ENCODE measurements around the gene ZNF787.

The ZNF787 gene

DNA sequence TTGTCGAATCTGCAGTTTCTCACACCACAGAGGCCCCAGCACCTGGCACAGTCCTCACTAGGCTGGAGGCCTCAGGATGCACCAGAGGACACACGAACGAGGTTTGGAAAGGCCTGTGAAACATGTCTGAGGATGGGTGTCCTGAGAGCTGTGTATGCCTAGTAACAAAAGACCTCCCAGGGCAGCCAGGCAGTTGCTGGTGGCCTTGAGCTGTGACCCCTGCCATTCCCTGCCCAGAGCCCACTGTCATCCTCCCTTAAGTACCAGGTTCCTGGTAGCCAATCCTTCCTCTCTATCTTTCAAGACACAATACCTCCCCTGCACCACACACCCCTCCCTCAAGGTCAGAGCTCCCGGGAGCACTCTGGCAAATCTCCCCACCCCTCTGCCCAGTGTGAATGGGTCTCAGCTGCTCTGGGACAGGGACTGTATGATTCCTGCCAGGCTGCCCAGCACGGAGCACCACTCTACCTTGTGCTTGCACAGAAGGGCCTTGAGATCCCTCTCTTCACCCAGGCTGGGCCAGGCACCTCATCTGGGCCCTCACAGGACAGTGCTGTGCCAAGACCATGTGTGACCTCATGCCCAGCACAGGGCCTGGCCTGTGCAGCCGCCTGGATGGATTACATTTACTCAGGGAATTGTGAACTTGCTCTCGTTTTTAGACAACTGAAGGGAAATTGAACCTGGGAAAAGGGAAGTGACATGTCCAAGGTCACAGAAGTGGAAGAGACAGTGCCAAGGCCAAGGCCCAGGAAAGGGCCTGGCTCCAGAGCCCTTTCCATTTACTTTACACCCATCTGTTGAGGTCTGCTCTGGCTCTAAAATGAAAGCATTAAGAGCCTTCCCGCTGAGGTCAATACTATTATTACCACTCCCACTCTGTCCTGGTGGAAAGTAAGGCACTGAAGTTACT lies 2.2 kb downstream of the ZNF787 start:
- Histone ChIP-seq H3K27me3 (ENCODE audit: insufficient read depth, poor library complexity, severe bottlenecking) (no peaks in the 10 kb centered on the region), H3K27ac (replicated peaks) (peak overlapping the region; percentile 94), H3K4me3 (replicated peaks; ENCODE audit: insufficient read depth, low read length) (peak overlapping the region; percentile 70)
- TF ChIP-seq GABPA (IDR thresholded peaks at IDR 0.05; ENCODE audit: low read depth) (no peak), SPI1 (IDR thresholded peaks at IDR 0.05; ENCODE audit: borderline replicate concordance, low read depth) (peak; percentile 81)
- TF ChIP-seq, protein P1, sequence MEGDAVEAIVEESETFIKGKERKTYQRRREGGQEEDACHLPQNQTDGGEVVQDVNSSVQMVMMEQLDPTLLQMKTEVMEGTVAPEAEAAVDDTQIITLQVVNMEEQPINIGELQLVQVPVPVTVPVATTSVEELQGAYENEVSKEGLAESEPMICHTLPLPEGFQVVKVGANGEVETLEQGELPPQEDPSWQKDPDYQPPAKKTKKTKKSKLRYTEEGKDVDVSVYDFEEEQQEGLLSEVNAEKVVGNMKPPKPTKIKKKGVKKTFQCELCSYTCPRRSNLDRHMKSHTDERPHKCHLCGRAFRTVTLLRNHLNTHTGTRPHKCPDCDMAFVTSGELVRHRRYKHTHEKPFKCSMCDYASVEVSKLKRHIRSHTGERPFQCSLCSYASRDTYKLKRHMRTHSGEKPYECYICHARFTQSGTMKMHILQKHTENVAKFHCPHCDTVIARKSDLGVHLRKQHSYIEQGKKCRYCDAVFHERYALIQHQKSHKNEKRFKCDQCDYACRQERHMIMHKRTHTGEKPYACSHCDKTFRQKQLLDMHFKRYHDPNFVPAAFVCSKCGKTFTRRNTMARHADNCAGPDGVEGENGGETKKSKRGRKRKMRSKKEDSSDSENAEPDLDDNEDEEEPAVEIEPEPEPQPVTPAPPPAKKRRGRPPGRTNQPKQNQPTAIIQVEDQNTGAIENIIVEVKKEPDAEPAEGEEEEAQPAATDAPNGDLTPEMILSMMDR (IDR thresholded peaks at IDR 0.05; ENCODE audit: insufficient read depth, low read length): no peak
- DNase-seq (ENCODE audit: low read depth in 1 of 2, low spot score in 1 of 2): no peak

DNA sequence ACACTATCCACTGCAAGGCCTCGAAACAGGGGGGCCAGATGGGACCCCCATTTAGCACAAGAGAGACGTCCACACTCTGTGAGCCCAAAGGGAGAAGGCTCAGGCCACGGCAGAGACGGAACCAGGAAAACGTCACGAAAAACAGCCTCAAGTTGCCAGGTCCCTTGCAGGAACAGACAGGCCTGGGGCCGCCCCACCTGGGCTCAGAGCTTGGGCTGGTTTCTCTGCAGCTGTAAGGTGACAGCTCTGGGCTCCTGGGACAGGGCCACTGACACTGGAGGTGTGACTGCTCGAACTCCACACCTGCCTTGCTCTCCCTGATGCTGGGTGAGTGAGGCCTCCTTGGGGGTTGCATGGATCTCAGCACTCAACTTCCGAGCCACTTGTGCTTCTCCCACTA lies 3.2 kb downstream of the ZNF787 start:
- Histone ChIP-seq H3K4me3 (replicated peaks; ENCODE audit: insufficient read depth, low read length) (no peak overlapping the region), H3K27me3 (ENCODE audit: insufficient read depth, poor library complexity, severe bottlenecking) (no peaks in the 10 kb centered on the region), H3K27ac (replicated peaks) (no peak overlapping the region)
- TF ChIP-seq, protein P2, sequence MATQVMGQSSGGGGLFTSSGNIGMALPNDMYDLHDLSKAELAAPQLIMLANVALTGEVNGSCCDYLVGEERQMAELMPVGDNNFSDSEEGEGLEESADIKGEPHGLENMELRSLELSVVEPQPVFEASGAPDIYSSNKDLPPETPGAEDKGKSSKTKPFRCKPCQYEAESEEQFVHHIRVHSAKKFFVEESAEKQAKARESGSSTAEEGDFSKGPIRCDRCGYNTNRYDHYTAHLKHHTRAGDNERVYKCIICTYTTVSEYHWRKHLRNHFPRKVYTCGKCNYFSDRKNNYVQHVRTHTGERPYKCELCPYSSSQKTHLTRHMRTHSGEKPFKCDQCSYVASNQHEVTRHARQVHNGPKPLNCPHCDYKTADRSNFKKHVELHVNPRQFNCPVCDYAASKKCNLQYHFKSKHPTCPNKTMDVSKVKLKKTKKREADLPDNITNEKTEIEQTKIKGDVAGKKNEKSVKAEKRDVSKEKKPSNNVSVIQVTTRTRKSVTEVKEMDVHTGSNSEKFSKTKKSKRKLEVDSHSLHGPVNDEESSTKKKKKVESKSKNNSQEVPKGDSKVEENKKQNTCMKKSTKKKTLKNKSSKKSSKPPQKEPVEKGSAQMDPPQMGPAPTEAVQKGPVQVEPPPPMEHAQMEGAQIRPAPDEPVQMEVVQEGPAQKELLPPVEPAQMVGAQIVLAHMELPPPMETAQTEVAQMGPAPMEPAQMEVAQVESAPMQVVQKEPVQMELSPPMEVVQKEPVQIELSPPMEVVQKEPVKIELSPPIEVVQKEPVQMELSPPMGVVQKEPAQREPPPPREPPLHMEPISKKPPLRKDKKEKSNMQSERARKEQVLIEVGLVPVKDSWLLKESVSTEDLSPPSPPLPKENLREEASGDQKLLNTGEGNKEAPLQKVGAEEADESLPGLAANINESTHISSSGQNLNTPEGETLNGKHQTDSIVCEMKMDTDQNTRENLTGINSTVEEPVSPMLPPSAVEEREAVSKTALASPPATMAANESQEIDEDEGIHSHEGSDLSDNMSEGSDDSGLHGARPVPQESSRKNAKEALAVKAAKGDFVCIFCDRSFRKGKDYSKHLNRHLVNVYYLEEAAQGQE (IDR thresholded peaks at IDR 0.05; ENCODE audit: insufficient replicate concordance, low read depth): no peak
- TF ChIP-seq POLR2AphosphoS5 (IDR thresholded peaks at IDR 0.05; ENCODE audit: low read depth) (no peak), SPI1 (IDR thresholded peaks at IDR 0.05; ENCODE audit: borderline replicate concordance, low read depth) (no peak), GABPA (IDR thresholded peaks at IDR 0.05; ENCODE audit: low read depth) (no peak)
- TF ChIP-seq, protein P1 (IDR thresholded peaks at IDR 0.05; ENCODE audit: insufficient read depth, low read length): no peak
- no peak for DNase-seq (ENCODE audit: low read depth in 1 of 2, low spot score in 1 of 2)

DNA sequence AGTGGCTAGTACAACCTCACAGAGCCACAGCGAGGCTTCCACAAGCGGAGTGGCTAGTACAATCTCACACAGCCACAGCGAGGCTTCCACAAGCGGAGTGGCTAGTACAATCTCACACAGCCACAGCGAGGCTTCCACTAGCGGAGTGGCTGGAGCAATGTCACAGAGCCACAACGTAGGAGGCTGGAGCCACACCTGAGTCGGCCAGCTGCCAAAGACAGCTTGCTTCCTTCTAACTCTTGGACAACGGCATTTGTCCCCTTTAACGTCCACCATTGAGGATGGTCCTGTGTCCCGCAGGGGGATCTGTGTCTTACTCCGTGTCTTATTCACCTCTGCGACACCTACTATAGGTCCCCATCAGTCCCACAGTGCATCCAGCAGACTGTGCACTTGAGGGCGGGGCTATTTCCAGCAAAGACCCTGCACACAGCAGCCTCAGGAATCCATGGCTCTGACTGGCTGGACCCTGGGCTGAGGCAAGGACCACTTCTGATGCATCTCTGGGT lies 3.7 kb downstream of the ZNF787 start:
- no peaks in the 10 kb centered on the region for H3K27me3 ChIP-seq (ENCODE audit: insufficient read depth, poor library complexity, severe bottlenecking)
- no peak for DNase-seq (ENCODE audit: low read depth in 1 of 2, low spot score in 1 of 2)
- no peak overlapping the region for H3K4me3 ChIP-seq (replicated peaks; ENCODE audit: insufficient read depth, low read length)
- H3K27ac ChIP-seq (replicated peaks): no peak overlapping the region
- TF ChIP-seq POLR2AphosphoS5 (IDR thresholded peaks at IDR 0.05; ENCODE audit: low read depth) (no peak), GABPA (IDR thresholded peaks at IDR 0.05; ENCODE audit: low read depth) (no peak), SPI1 (IDR thresholded peaks at IDR 0.05; ENCODE audit: borderline replicate concordance, low read depth) (no peak)
- TF ChIP-seq, protein P1 (IDR thresholded peaks at IDR 0.05; ENCODE audit: insufficient read depth, low read length): no peak
- TF ChIP-seq, protein P2 (IDR thresholded peaks at IDR 0.05; ENCODE audit: insufficient replicate concordance, low read depth): no peak
